Measurements from ENCODE around the gene ATXN3L. TPM values are rescaled to one million over a fixed set of nuclear protein-coding genes. Genes with fewer than 3 reads are reported as not detected.

Gene ATXN3L
- total RNA-seq, 1 experiment from 2014 or later, result not detected

GRCh38 chrX:13327666-13328065 lies 7.8 kb upstream of the ATXN3L start:
- H4K20me1 ChIP-seq (ENCODE audit: insufficient read depth), result no peaks in the 10 kb centered on the region
- ATAC-seq, result no peak
- ChIA-PET RAD21 (ENCODE audit: low non-redundant PET in 1 of 2, low total read pairs in 2 of 2, uncharacterized antibody in 2 of 2, unreplicated experiment in 2 of 2) (no interaction called here), CTCF (no interaction called here), POLR2A (no interaction called here)
- BruUV-seq (replicated peaks), result no TSS peak
- no peaks in the 10 kb centered on the region for H3K79me2 ChIP-seq (ENCODE audit: insufficient read depth, low read length)
- no peak overlapping the region for H3K27ac ChIP-seq (ENCODE audit: low read depth, low read length)
- no peaks in the 10 kb centered on the region for H3K36me3 ChIP-seq (ENCODE audit: control insufficient read depth in 1 of 2, insufficient read depth in 2 of 2, low read length in 2 of 2)
- H3K4me3 ChIP-seq (replicated peaks in 1 of 2; ENCODE audit: low read depth in 1 of 2, low read length in 2 of 2), result no peak overlapping the region
- no peak overlapping the region for H3K4me2 ChIP-seq (ENCODE audit: low read length)
- H3K27me3 ChIP-seq (ENCODE audit: insufficient read depth, low read length), result no peaks in the 10 kb centered on the region
- no peaks in the 10 kb centered on the region for H3K9me2 ChIP-seq (ENCODE audit: insufficient read depth)
- no peak overlapping the region for H2AFZ ChIP-seq (ENCODE audit: low read depth, low read length, poor library complexity, severe bottlenecking)
- DNase-seq (ENCODE audit: low read depth, low spot score), result no peak
- H3K9ac ChIP-seq (ENCODE audit: low read length), result no peak overlapping the region
- no peaks in the 10 kb centered on the region for H3K9me3 ChIP-seq (ENCODE audit: control insufficient read depth in 1 of 2, insufficient read depth in 1 of 2, low read depth in 1 of 2, low read length in 2 of 2)
- intact Hi-C loops (cut with micrococcal nuclease), result no loop called here
- H3K4me1 ChIP-seq (ENCODE audit: control insufficient read depth in 1 of 2, insufficient read depth in 2 of 2, low read length in 2 of 2), result no peaks in the 10 kb centered on the region
- TF ChIP-seq YY1 (IDR thresholded peaks at IDR 0.05; ENCODE audit: extremely low read depth, insufficient replicate concordance, low read depth, low read length) (no peak), CBX3 (IDR thresholded peaks at IDR 0.05; ENCODE audit: low read depth) (no peak), SRF (IDR thresholded peaks at IDR 0.05; ENCODE audit: low read depth) (no peak), CTCF (IDR thresholded peaks at IDR 0.05 in 2 of 3, conservative IDR thresholded peaks at IDR 0.05 in 1 of 3; ENCODE audit: borderline replicate concordance in 1 of 3, insufficient read depth in 1 of 3, low read depth in 2 of 3, low read length in 2 of 3) (no peak), SIN3A (IDR thresholded peaks at IDR 0.05; ENCODE audit: low read depth) (no peak), EZH2 (IDR thresholded peaks at IDR 0.05) (no peak)

GRCh38 chrX:13323241-13323640 lies 3.4 kb upstream of the ATXN3L start:
- intact Hi-C loops (cut with micrococcal nuclease), result no loop called here
- POLR2A ChIA-PET, result no interaction called here
- RAD21 ChIA-PET (ENCODE audit: low non-redundant PET in 1 of 2, low total read pairs in 2 of 2, uncharacterized antibody in 2 of 2, unreplicated experiment in 2 of 2), result no interaction called here
- H4K20me1 ChIP-seq (ENCODE audit: insufficient read depth), result no peaks in the 10 kb centered on the region
- no peak overlapping the region for H3K27ac ChIP-seq (ENCODE audit: low read depth, low read length)
- H3K79me2 ChIP-seq (ENCODE audit: insufficient read depth, low read length), result no peaks in the 10 kb centered on the region
- no peak overlapping the region for H3K9ac ChIP-seq (ENCODE audit: low read length)
- H2AFZ ChIP-seq (ENCODE audit: low read depth, low read length, poor library complexity, severe bottlenecking), result no peak overlapping the region
- H3K27me3 ChIP-seq (ENCODE audit: insufficient read depth, low read length), result no peaks in the 10 kb centered on the region
- no peak for ATAC-seq
- no peak overlapping the region for H3K4me3 ChIP-seq (replicated peaks in 1 of 2; ENCODE audit: low read depth in 1 of 2, low read length in 2 of 2)
- no TSS peak for BruUV-seq (replicated peaks)
- no peaks in the 10 kb centered on the region for H3K36me3 ChIP-seq (ENCODE audit: control insufficient read depth in 1 of 2, insufficient read depth in 2 of 2, low read length in 2 of 2)
- DNase-seq (ENCODE audit: low read depth, low spot score), result no peak
- H3K9me2 ChIP-seq (ENCODE audit: insufficient read depth), result no peaks in the 10 kb centered on the region
- H3K9me3 ChIP-seq (ENCODE audit: control insufficient read depth in 1 of 2, insufficient read depth in 1 of 2, low read depth in 1 of 2, low read length in 2 of 2), result no peaks in the 10 kb centered on the region
- H3K4me2 ChIP-seq (ENCODE audit: low read length), result no peak overlapping the region
- CTCF ChIA-PET, result no interaction called here
- no peaks in the 10 kb centered on the region for H3K4me1 ChIP-seq (ENCODE audit: control insufficient read depth in 1 of 2, insufficient read depth in 2 of 2, low read length in 2 of 2)
- TF ChIP-seq SIN3A (IDR thresholded peaks at IDR 0.05; ENCODE audit: low read depth), result no peak
- no peak for TF ChIP-seq RAD21 (IDR thresholded peaks at IDR 0.05; ENCODE audit: low read depth)
- TF ChIP-seq EGR1 (IDR thresholded peaks at IDR 0.05; ENCODE audit: low read depth), result no peak
- no peak for TF ChIP-seq MAX (IDR thresholded peaks at IDR 0.05)
- no peak for TF ChIP-seq POLR2A (IDR thresholded peaks at IDR 0.05; ENCODE audit: borderline replicate concordance, extremely low read depth, insufficient read depth, insufficient read length)
- TF ChIP-seq SP1 (IDR thresholded peaks at IDR 0.05; ENCODE audit: low read depth), result no peak
- no peak for TF ChIP-seq YY1 (IDR thresholded peaks at IDR 0.05; ENCODE audit: extremely low read depth, insufficient replicate concordance, low read depth, low read length)
- TF ChIP-seq CEBPB (IDR thresholded peaks at IDR 0.05; ENCODE audit: low read depth), result no peak
- TF ChIP-seq ATF3 (IDR thresholded peaks at IDR 0.05), result no peak
- no peak for TF ChIP-seq CTCF (IDR thresholded peaks at IDR 0.05 in 2 of 3, conservative IDR thresholded peaks at IDR 0.05 in 1 of 3; ENCODE audit: borderline replicate concordance in 1 of 3, insufficient read depth in 1 of 3, low read depth in 2 of 3, low read length in 2 of 3)
